ENCODE data around the gene CAV2.

The CAV2 gene

GRCh38 chr7:116495736-116496135 lies 3.8 kb upstream of the CAV2 start:
- no peak for DNase-seq (ENCODE audit: low spot score)

GRCh38 chr7:116496653-116497052 lies 2.9 kb upstream of the CAV2 start:
- no peak for DNase-seq (ENCODE audit: low spot score)

- DNase-seq (ENCODE audit: low spot score), result no peak
These were observed 1.8 kb upstream of the CAV2 start for GRCh38 chr7:116497708-116498107.

GRCh38 chr7:116500078-116500853 lies 728 bp downstream of the CAV2 start:
- DNase-seq (ENCODE audit: low spot score), result peak; percentile 61

GRCh38 chr7:116501425-116502167 lies 2.1 kb downstream of the CAV2 start:
- DNase-seq (ENCODE audit: low spot score), result no peak

GRCh38 chr7:116502201-116503096 lies 2.9 kb downstream of the CAV2 start:
- no peak for DNase-seq (ENCODE audit: low spot score)

GRCh38 chr7:116503835-116504234 lies 4.3 kb downstream of the CAV2 start:
- no peak for DNase-seq (ENCODE audit: low spot score)

DNA sequence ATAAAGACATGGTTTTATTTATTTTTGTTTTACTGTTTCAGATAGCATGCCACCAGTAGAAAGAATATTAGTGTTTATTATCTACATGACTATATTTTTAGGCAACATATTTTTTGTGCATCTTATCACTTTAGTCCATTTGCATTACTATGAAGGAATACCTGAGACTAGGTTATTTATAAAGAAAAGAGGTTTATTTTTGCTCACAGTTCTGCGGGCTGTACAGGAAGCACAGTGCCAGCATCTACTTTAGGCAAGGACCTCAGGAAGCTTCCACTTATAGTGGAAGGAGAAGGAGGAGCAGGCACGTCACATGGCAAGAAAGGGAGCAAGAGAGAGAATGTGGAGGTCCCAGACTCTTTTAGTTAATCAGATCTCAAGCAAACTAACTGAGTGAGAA lies 5.7 kb downstream of the CAV2 start:
- DNase-seq (ENCODE audit: low spot score), result no peak

DNA sequence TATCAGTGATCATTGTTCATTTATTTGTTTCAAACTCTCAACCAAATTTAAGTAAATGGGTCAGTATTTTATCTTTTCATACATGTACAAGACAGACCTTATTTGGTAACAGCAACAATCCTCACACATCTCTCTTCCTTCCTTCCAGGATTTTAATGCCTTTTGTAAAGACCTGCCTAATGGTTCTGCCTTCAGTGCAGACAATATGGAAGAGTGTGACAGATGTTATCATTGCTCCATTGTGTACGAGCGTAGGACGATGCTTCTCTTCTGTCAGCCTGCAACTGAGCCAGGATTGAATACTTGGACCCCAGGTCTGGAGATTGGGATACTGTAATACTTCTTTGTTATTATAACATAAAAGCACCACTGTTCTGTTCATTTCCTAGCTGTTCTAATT lies 6.3 kb downstream of the CAV2 start:
- no peak for DNase-seq (ENCODE audit: low spot score)

GRCh38 chr7:116509982-116510579 lies 10.5 kb downstream of the CAV2 start:
- DNase-seq (ENCODE audit: low spot score), result no peak

DNA sequence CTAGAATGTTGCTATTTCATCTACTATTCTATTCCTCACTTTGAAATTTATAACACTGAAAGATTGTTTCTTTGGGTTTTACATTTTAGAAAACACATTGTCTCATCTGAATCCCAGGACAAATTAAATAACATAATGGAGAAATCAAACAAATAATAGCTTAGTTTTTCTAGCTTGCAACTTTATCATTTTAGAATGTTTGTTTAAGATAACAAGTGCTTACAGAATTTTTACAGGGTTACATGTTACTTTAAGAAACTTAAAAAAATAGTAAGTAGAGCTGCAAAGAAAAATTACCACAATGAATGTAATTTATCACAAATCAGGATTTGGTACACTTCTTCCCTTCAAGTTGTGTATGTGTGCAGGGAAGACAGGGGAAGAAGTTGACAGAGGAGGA lies 11.3 kb downstream of the CAV2 start:
- DNase-seq (ENCODE audit: low spot score), result no peak

DNA sequence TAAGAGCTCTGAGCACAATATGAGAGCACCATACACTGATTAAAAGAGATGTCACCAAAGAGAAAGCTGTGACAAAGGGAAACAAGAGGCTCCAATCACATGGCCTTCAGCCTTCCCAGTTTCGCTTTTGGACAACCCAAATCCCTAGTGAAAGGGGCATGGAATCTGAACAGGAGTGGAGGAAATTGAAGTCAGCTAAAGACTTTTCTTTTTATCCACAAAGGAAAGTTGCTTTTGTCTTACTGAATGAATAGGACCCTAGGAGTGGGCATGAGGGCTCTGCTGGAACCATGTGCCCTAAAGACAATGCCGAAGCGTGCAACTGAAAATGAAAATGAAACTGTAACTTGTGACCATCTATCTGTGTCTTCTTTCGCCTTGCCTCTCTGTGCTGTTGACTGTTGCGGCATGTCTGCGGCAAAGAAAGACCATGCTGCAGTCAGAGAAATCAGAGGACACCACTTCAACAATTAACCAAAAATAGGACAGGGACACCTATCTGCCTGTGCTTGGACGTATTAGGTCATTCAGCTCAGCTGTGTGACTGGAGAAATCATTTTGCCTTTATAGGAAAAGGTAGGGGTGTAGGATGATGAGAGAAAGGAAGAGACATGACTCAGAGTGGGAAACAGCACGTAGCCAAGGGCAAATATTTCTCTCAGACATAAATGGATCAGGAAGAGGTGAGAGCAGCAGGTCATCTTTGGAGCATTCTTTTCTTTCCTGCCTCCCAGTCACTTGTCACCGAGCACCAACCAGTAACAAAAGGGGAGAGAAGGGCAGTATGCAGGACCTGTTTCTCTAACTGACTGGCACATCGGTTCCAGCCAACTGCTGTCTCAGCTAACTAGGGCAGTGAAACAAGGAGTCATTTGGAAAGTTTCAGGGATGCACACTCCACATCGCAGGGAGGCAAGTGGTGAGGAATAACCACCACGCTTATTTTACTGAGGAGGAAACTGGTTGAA lies 12.3 kb downstream of the CAV2 start:
- no peak for DNase-seq (ENCODE audit: low spot score)

DNA sequence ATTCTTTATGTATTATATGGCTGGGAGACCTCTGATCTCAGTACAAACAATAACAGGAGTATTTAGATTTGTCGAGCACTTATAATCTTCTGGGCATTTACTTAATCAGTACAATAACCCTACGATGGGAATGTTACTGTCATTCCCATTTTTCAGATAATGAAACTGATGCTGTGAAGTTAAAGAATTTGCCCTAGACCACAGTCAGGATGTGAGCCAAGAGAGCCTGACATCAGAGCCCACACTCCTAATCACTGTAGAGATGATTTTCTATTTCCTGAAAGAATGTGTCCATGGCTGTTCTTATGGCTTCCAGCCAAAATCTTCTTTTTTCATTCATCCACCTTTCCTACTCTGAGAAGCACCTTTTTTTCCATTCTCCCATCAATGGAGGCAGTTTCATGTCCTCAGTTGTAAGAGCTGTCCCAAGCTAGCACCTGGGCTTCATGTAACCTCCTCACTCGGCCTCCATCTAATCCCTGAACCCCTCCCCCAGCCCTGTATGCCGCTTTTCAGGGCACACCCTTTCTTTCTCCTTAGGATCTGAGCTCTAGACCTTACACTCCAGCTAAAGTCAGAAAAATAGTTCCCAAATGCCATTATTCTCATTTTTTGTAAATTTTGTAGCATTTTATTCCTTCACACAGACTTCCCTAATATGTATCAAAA lies 13.1 kb downstream of the CAV2 start:
- DNase-seq (ENCODE audit: low spot score), result no peak

DNA sequence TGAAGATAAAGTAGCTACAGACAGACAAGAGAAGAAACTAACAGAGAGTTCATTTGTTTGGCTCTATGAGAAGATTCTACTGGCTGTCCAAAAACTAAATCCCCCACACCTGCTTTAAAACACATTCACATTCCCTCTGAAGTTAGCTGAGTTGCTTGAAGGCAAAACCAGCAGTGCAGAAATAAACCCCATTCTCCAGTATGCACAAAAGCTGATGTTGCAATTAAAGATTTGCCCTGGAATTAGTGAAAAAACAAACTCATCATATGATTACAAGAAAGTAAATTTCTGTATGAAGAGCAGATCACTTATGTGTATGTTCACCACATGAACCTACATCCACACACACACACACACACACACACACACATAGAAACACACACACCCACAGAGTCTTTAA lies 16.0 kb downstream of the CAV2 start:
- DNase-seq (ENCODE audit: low spot score), result no peak

DNA sequence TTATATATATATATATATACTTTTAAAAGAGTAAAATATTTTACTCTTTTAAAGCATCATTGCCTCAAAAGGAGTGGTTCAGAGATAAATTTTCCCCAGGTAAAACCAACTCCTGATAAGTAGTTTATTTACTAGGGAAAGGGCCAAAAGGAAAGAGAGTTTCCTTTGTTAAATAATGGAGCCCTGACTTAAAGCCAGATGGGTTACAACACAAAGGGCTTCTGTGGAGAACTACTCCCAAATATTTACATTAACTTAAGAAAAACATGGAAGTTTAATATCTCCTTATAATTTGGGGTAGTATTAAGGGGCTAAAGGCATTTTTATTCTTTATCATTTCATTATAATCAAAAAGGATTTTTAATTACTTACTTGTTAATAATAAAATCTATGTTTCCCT lies 16.8 kb downstream of the CAV2 start:
- DNase-seq (ENCODE audit: low spot score), result no peak

- no peak for DNase-seq (ENCODE audit: low spot score)
These were observed 18.1 kb downstream of the CAV2 start for GRCh38 chr7:116517626-116518025.

DNA sequence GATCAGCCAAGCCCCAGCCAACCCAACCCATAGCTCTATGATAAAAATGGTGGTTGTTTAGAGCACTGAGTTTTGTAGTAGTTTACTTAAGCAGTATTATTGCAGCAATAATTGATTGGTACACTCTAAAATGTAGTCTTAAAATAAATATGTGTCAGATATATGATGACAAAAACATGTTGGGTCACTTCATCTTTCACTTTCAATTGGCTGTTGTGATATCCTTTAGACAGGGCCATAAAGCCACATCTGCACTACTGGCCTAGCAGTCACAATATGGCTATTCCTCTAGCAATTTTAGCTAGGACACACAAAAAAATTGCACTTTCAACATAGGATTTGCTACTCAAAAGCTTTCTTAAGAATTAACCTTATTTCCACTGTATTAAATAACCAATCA lies 19.4 kb downstream of the CAV2 start:
- DNase-seq (ENCODE audit: low spot score), result no peak

DNA sequence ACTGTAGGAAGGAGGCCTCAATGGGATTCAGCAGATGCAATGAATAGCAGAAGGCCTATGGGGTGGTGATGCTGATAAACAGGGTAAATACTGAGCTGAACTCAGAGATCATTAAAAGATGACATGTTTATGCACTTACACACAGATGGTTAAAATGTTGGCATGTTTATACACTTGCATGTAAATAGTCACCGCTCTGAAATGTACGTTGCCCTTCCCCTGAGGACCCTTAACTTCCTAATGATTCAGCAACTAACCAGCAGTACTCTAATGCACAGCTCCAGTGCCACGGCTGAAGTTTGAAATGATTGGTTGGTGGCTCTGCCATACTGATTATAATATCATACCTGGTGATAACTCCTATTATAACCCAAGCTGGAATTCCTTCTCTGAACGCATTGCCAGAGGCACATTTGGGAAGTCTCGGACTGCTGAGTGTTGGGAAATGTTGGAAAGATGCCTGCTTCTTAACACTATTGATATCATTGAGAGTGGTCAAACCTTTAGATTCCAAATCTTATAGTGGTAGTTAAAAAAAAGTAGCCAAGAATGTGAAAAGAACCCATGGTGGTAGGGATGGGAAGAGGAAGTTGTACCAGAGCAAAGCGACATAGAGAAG lies 21.6 kb downstream of the CAV2 start:
- no peak for DNase-seq (ENCODE audit: low spot score)

- no peak for DNase-seq (ENCODE audit: low spot score)
These were observed 22.7 kb downstream of the CAV2 start for GRCh38 chr7:116522247-116522646.

- no peak for DNase-seq (ENCODE audit: low spot score)
These were observed 24.7 kb downstream of the CAV2 start for GRCh38 chr7:116524221-116524608.

Measured in ecto neural progenitor cell (in vitro differentiated cells).